DND-41 (cell line): ENCODE measurements around the gene SPAG5.

Experiments
- CTCF ChIP-seq: IDR thresholded peaks from 2 replicates; pipeline ENCODE4 v1.5.1; 2012; ENCODE audit warnings: borderline replicate concordance, low read length, moderate library complexity, mild to moderate bottlenecking; ENCODE audit not compliant: poor library complexity, severe bottlenecking; ENCODE audit errors: extremely low read depth
- EZH2 ChIP-seq: IDR thresholded peaks from 3 replicates; pipeline ENCODE4 v1.6.1; 2012; ENCODE audit warnings: borderline replicate concordance, low read depth, mild to moderate bottlenecking, moderate library complexity, low read length, inconsistent platforms; ENCODE audit not compliant: severe bottlenecking

DNA sequence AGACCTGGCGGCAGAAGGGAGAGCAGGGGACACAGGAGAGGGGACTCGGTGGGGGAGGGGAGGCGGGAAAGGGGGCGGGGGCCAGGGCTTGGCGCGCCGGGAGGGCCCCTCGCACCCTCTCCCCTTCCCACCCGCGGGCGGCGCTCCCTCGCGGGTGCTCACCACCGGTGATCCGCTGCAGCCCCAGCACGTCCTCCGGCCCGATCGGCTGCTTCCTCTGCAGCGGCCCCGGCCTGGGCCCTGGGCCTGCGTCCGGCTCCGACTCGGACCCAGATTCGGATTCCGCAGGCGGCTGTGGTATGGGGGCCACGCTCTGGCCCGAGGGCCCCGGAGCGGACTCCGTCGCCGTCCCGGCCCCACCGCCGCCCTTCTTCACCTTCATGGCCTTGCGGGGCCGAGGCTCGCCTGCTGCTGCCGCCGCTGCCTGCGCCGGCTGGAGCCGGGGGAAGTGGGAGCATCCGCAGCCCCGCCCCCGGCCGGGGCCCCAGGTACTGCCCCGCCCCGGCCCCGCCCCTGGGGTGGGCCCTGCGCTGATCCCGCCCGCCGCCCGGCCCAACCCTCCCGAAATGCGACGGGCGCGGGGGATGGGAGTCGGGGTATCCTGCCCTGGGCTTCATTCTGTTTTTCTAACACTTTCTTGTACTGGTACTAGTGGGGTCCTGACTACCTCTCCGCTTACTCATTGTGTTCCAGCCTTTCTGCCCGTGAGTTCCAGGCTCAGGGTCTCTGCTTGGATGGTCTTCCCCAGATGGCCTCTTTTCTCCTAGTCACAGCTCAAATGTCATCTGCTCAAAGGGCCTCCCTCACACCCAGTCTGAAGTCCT is 46.4 kb downstream of the SPAG5 start, which contains the start of gene UNC119:
- TF ChIP-seq CTCF (no peak), EZH2 (no peak)
